Measurements from ENCODE around the gene ATG13.
A peak's percentile ranks its signal among the peaks of the same experiment; 100 is the strongest.

ATG13 gene

GRCh38 chr11:46603704-46604308 is 13.5 kb upstream of the ATG13 start:
- no peaks in the 10 kb centered on the region for H3K4me1 ChIP-seq
- peaks cover 6% of the 10 kb centered on the region; the same call in 1 of the 2 replicates for H3K36me3 ChIP-seq
- no peak overlapping the region for H3K9ac ChIP-seq
- H3K4me2 ChIP-seq = no peak overlapping the region
- H4K20me1 ChIP-seq = no peaks in the 10 kb centered on the region
- no peak overlapping the region for H3K4me3 ChIP-seq
- H3K27ac ChIP-seq = no peak overlapping the region
- no peak for TF ChIP-seq Cebpa-rat (IDR thresholded peaks at IDR 0.05)
- H3K27me3 ChIP-seq = no peaks in the 10 kb centered on the region
- no peaks in the 10 kb centered on the region for H3K9me3 ChIP-seq

DNA sequence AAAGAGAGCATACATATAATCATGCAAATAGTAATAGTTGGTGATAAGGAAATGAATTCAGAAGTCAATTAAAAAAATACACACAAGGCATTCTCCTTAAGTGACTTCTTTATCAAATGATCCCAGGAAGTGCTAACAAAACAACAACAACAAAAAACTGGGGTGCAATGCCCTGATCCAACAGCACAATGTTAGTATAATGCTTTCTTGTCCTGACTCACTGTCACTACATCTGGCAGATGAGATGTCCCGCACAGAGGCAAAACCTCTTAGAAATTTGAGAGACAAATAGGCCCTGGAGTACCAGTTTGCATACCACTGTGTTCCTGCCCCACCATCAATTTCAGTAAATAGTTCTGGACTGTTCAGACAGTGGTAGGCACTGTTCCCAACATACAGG is 12.6 kb upstream of the ATG13 start:
- TF ChIP-seq Cebpa-rat (IDR thresholded peaks at IDR 0.05) = no peak
- Histone ChIP-seq H3K9me3 (no peaks in the 10 kb centered on the region), H3K4me1 (no peaks in the 10 kb centered on the region), H3K27ac (no peak overlapping the region), H3K4me2 (no peak overlapping the region), H4K20me1 (no peaks in the 10 kb centered on the region), H3K9ac (no peak overlapping the region), H3K4me3 (no peak overlapping the region), H3K36me3 (peaks cover 6% of the 10 kb centered on the region; the same call in 1 of the 2 replicates), H3K27me3 (no peaks in the 10 kb centered on the region)

GRCh38 chr11:46607516-46607915 is 9.8 kb upstream of the ATG13 start:
- H3K9ac ChIP-seq = no peak overlapping the region
- no peak for TF ChIP-seq Cebpa-rat (IDR thresholded peaks at IDR 0.05)

DNA sequence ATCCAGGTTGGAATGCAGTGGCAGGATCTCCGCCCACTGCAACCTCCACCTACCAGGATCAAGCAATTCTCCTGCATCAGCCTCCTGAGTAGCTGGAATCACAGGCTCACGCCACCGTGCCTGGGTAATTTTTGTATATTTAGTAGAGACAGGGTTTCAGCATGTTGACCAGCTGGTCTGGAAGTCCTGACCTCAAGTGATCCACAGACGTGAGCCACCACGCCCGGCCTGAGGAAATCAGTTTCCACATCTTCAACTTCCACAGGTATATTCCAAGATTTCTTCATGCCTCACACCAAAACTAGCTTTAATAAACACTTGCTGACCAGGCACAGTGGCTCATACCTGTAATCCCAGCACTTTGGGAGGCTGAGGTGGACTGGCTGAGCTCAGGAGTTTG is 8.0 kb upstream of the ATG13 start:
- Histone ChIP-seq H3K4me3 (no peak overlapping the region), H3K27me3 (no peaks in the 10 kb centered on the region), H4K20me1 (no peaks in the 10 kb centered on the region), H3K4me1 (no peaks in the 10 kb centered on the region), H3K36me3 (no peaks in the 10 kb centered on the region), H3K9me3 (no peaks in the 10 kb centered on the region), H3K27ac (no peak overlapping the region), H3K9ac (no peak overlapping the region), H3K4me2 (no peak overlapping the region)
- no peak for TF ChIP-seq Cebpa-rat (IDR thresholded peaks at IDR 0.05)

More at GRCh38 chr11:46607516-46607915, 9.8 kb upstream of the ATG13 start:
- Histone ChIP-seq H4K20me1 (no peaks in the 10 kb centered on the region), H3K4me2 (no peak overlapping the region), H3K36me3 (peaks cover 6% of the 10 kb centered on the region; the same call in 1 of the 2 replicates), H3K4me1 (no peaks in the 10 kb centered on the region), H3K4me3 (no peak overlapping the region), H3K27ac (no peak overlapping the region), H3K9me3 (no peaks in the 10 kb centered on the region), H3K27me3 (no peaks in the 10 kb centered on the region)

GRCh38 chr11:46611526-46612304 is 5.6 kb upstream of the ATG13 start:
- H3K4me3 ChIP-seq = no peak overlapping the region
- peaks cover 7% of the 10 kb centered on the region for H3K4me1 ChIP-seq
- H3K9me3 ChIP-seq = no peaks in the 10 kb centered on the region
- H3K27me3 ChIP-seq = no peaks in the 10 kb centered on the region
- no peak overlapping the region for H3K9ac ChIP-seq
- H3K36me3 ChIP-seq = no peaks in the 10 kb centered on the region
- TF ChIP-seq Cebpa-rat (IDR thresholded peaks at IDR 0.05) = no peak
- H3K4me2 ChIP-seq = no peak overlapping the region
- no peak overlapping the region for H3K27ac ChIP-seq
- no peaks in the 10 kb centered on the region for H4K20me1 ChIP-seq

GRCh38 chr11:46612326-46612725 is 5.0 kb upstream of the ATG13 start:
- no peak for TF ChIP-seq Cebpa-rat (IDR thresholded peaks at IDR 0.05)
- Histone ChIP-seq H3K4me1 (peaks cover 7% of the 10 kb centered on the region), H3K4me3 (no peak overlapping the region), H3K9ac (no peak overlapping the region), H4K20me1 (no peaks in the 10 kb centered on the region), H3K9me3 (no peaks in the 10 kb centered on the region), H3K27ac (no peak overlapping the region), H3K4me2 (no peak overlapping the region), H3K36me3 (no peaks in the 10 kb centered on the region), H3K27me3 (no peaks in the 10 kb centered on the region)

- peaks cover 9% of the 10 kb centered on the region for H3K36me3 ChIP-seq
- H3K27me3 ChIP-seq = no peaks in the 10 kb centered on the region
- H3K4me1 ChIP-seq = peaks cover 20% of the 10 kb centered on the region
- H3K9ac ChIP-seq = no peak overlapping the region
- no peak overlapping the region for H3K27ac ChIP-seq
- TF ChIP-seq Cebpa-rat (IDR thresholded peaks at IDR 0.05) = no peak
- no peak overlapping the region; the same call in 1 of the 2 replicates for H3K4me3 ChIP-seq
- H4K20me1 ChIP-seq = peaks cover 26% of the 10 kb centered on the region; the same call in 1 of the 2 replicates
- H3K9me3 ChIP-seq = no peaks in the 10 kb centered on the region
- H3K4me2 ChIP-seq = peak overlapping the region; percentile 87; the same call in 1 of the 2 replicates
Measured at GRCh38 chr11:46615756-46616155, 1.6 kb upstream of the ATG13 start.

- Histone ChIP-seq H3K27me3 (no peaks in the 10 kb centered on the region), H3K4me3 (peak overlapping the region; percentile 99), H3K36me3 (peaks cover 17% of the 10 kb centered on the region), H3K27ac (peak overlapping the region; percentile 98), H3K9me3 (no peaks in the 10 kb centered on the region), H3K9ac (peak overlapping the region; percentile 98), H3K4me2 (peak overlapping the region; percentile 87), H4K20me1 (peaks cover 35% of the 10 kb centered on the region; the same call in 1 of the 2 replicates), H3K4me1 (peaks cover 20% of the 10 kb centered on the region)
- no peak for TF ChIP-seq Cebpa-rat (IDR thresholded peaks at IDR 0.05)
Measured at GRCh38 chr11:46616551-46617133, 711 bp upstream of the ATG13 start.

- peak overlapping the region; percentile 99 for H3K4me3 ChIP-seq
- H4K20me1 ChIP-seq = peaks cover 44% of the 10 kb centered on the region; the same call in 1 of the 2 replicates
- peak overlapping the region; percentile 98 for H3K9ac ChIP-seq
- peak overlapping the region; percentile 96 for H3K4me2 ChIP-seq
- TF ChIP-seq Cebpa-rat (IDR thresholded peaks at IDR 0.05) = no peak
- H3K9me3 ChIP-seq = no peaks in the 10 kb centered on the region
- no peaks in the 10 kb centered on the region for H3K27me3 ChIP-seq
- peaks cover 20% of the 10 kb centered on the region for H3K4me1 ChIP-seq
- peaks cover 29% of the 10 kb centered on the region for H3K36me3 ChIP-seq
- H3K27ac ChIP-seq = peak overlapping the region; percentile 98
Measured at GRCh38 chr11:46617972-46618314, 590 bp downstream of the ATG13 start.

- Histone ChIP-seq H3K27me3 (no peaks in the 10 kb centered on the region), H3K36me3 (peaks cover 36% of the 10 kb centered on the region), H3K4me2 (peak overlapping the region; percentile 96), H3K4me1 (peaks cover 20% of the 10 kb centered on the region), H3K9me3 (no peaks in the 10 kb centered on the region), H4K20me1 (peaks cover 44% of the 10 kb centered on the region; the same call in 1 of the 2 replicates), H3K9ac (peak overlapping the region; percentile 98), H3K27ac (no peak overlapping the region), H3K4me3 (peak overlapping the region; percentile 99)
- TF ChIP-seq Cebpa-rat (IDR thresholded peaks at IDR 0.05) = no peak
Measured at GRCh38 chr11:46618837-46619236, 1.5 kb downstream of the ATG13 start.
